ENCODE results near the gene ATP6V1E1. TPM values are rescaled to one million over a fixed set of nuclear protein-coding genes. Genes with fewer than 3 reads are reported as not detected.

The ATP6V1E1 gene
- total and polyA plus RNA-seq, 12 donors: 88.1 to 388 (median 184) TPM

GRCh38 chr22:17587629-17588028 is 40.9 kb downstream of the ATP6V1E1 start:
- H3K27ac ChIP-seq: no peak overlapping the region
- 80 to 91% (median 86%) methylated on average over 12 to 14 of the region's 14 CpGs for WGBS, 4 donors
- H3K36me3 ChIP-seq (replicated peaks in 1 of 2): peaks cover 0 to 27% of the 10 kb centered on the region in 2 donors
- H3K9me3 ChIP-seq (replicated peaks in 1 of 3): no peaks in the 10 kb centered on the region
- no peaks in the 10 kb centered on the region for H3K27me3 ChIP-seq
- TF ChIP-seq CTCF (IDR thresholded peaks at IDR 0.05) (no peak), POLR2A (IDR thresholded peaks at IDR 0.05) (no peak)
- DNase-seq: no peak
- no peaks in the 10 kb centered on the region for H3K4me1 ChIP-seq (replicated peaks in 1 of 2)
- intact Hi-C loops (cut with DNase I): no loop called here
- no peak overlapping the region for H3K4me3 ChIP-seq

- Histone ChIP-seq H3K4me1 (replicated peaks in 1 of 2) (no peaks in the 10 kb centered on the region), H3K36me3 (replicated peaks in 1 of 2) (peaks cover 0 to 20% of the 10 kb centered on the region in 2 donors), H3K9me3 (replicated peaks in 1 of 3) (no peaks in the 10 kb centered on the region), H3K4me3 (no peak overlapping the region), H3K27me3 (no peaks in the 10 kb centered on the region), H3K27ac (no peak overlapping the region)
- no peak for DNase-seq
- TF ChIP-seq CTCF (IDR thresholded peaks at IDR 0.05): no peak
- TF ChIP-seq POLR2A (IDR thresholded peaks at IDR 0.05): no peak
- intact Hi-C loops (cut with DNase I): no loop called here
- WGBS, 4 donors: 85 to 93% (median 87%) methylated on average over 13 to 14 of the region's 14 CpGs
These were observed 41.6 kb downstream of the ATP6V1E1 start for GRCh38 chr22:17586831-17587440.

GRCh38 chr22:17583151-17583550 is 45.4 kb downstream of the ATP6V1E1 start:
- WGBS, 4 donors: 87 to 93% (median 90%) methylated on average over 5 to 10 of the region's 10 CpGs
- Histone ChIP-seq H3K4me3 (no peak overlapping the region), H3K27ac (no peak overlapping the region), H3K36me3 (replicated peaks in 1 of 2) (no peaks in the 10 kb centered on the region), H3K4me1 (replicated peaks in 1 of 2) (no peaks in the 10 kb centered on the region), H3K9me3 (replicated peaks in 1 of 3) (no peaks in the 10 kb centered on the region), H3K27me3 (no peaks in the 10 kb centered on the region)
- no peak for DNase-seq
- intact Hi-C loops (cut with DNase I): no loop called here
- no peak for TF ChIP-seq POLR2A (IDR thresholded peaks at IDR 0.05)
- TF ChIP-seq CTCF (IDR thresholded peaks at IDR 0.05): no peak

GRCh38 chr22:17581631-17582030 is 46.9 kb downstream of the ATP6V1E1 start:
- no peaks in the 10 kb centered on the region for H3K27me3 ChIP-seq
- no peaks in the 10 kb centered on the region for H3K9me3 ChIP-seq (replicated peaks in 1 of 3)
- H3K4me1 ChIP-seq (replicated peaks in 1 of 2): no peaks in the 10 kb centered on the region
- no peak for DNase-seq
- TF ChIP-seq POLR2A (IDR thresholded peaks at IDR 0.05) (no peak), CTCF (IDR thresholded peaks at IDR 0.05) (no peak)
- intact Hi-C loops (cut with DNase I): no loop called here
- WGBS, 4 donors: 82 to 94% (median 91%) methylated on average over 8 to 17 of the region's 17 CpGs
- H3K36me3 ChIP-seq (replicated peaks in 1 of 2): no peaks in the 10 kb centered on the region
- H3K27ac ChIP-seq: no peak overlapping the region
- no peak overlapping the region for H3K4me3 ChIP-seq

All from adrenal gland (tissue), 12 donors.